ENCODE data around the gene FRMPD4. TPM values are rescaled to one million over a fixed set of nuclear protein-coding genes. Genes with fewer than 3 reads are reported as not detected.
A peak's percentile ranks its signal among the peaks of the same experiment; 100 is the strongest.

Gene FRMPD4
- polyA plus RNA-seq, 1 experiment, result 0.82 TPM

GRCh38 chrX:12349201-12349600 is 210.9 kb downstream of the FRMPD4 start:
- Histone ChIP-seq H3K4me3 (ENCODE audit: low read depth, low read length) (no peak overlapping the region), H3K27me3 (ENCODE audit: control insufficient read depth, insufficient read depth, low read length) (no peaks in the 10 kb centered on the region), H3K36me3 (ENCODE audit: control insufficient read depth, insufficient read depth, low read length) (no peaks in the 10 kb centered on the region)
- no peak for DNase-seq (ENCODE audit: low read depth)
- TF ChIP-seq CTCF (IDR thresholded peaks at IDR 0.05; ENCODE audit: insufficient read depth, low read depth, low read length), result no peak
- CTCF ChIA-PET, result no interaction called here
- POLR2A ChIA-PET, result no interaction called here

GRCh38 chrX:12352922-12353321 is 214.6 kb downstream of the FRMPD4 start:
- POLR2A ChIA-PET, result no interaction called here
- no peak for TF ChIP-seq CTCF (IDR thresholded peaks at IDR 0.05; ENCODE audit: insufficient read depth, low read depth, low read length)
- CTCF ChIA-PET, result no interaction called here
- Histone ChIP-seq H3K27me3 (ENCODE audit: control insufficient read depth, insufficient read depth, low read length) (no peaks in the 10 kb centered on the region), H3K36me3 (ENCODE audit: control insufficient read depth, insufficient read depth, low read length) (no peaks in the 10 kb centered on the region), H3K4me3 (ENCODE audit: low read depth, low read length) (no peak overlapping the region)
- DNase-seq (ENCODE audit: low read depth), result no peak

- no peak overlapping the region for H3K4me3 ChIP-seq (ENCODE audit: low read depth, low read length)
- CTCF ChIA-PET, result no interaction called here
- no peak for TF ChIP-seq CTCF (IDR thresholded peaks at IDR 0.05; ENCODE audit: insufficient read depth, low read depth, low read length)
- POLR2A ChIA-PET, result no interaction called here
- DNase-seq (ENCODE audit: low read depth), result peak; percentile 27
- no peaks in the 10 kb centered on the region for H3K27me3 ChIP-seq (ENCODE audit: control insufficient read depth, insufficient read depth, low read length)
- H3K36me3 ChIP-seq (ENCODE audit: control insufficient read depth, insufficient read depth, low read length), result no peaks in the 10 kb centered on the region
These were observed 222.1 kb downstream of the FRMPD4 start for GRCh38 chrX:12360383-12360782.

GRCh38 chrX:12360986-12361598 is 222.8 kb downstream of the FRMPD4 start:
- H3K4me3 ChIP-seq (ENCODE audit: low read depth, low read length), result no peak overlapping the region
- no peak for DNase-seq (ENCODE audit: low read depth)
- ChIA-PET CTCF (no interaction called here), POLR2A (no interaction called here)
- H3K36me3 ChIP-seq (ENCODE audit: control insufficient read depth, insufficient read depth, low read length), result no peaks in the 10 kb centered on the region
- no peaks in the 10 kb centered on the region for H3K27me3 ChIP-seq (ENCODE audit: control insufficient read depth, insufficient read depth, low read length)
- TF ChIP-seq CTCF (IDR thresholded peaks at IDR 0.05; ENCODE audit: insufficient read depth, low read depth, low read length), result no peak

- Histone ChIP-seq H3K27me3 (ENCODE audit: control insufficient read depth, insufficient read depth, low read length) (no peaks in the 10 kb centered on the region), H3K36me3 (ENCODE audit: control insufficient read depth, insufficient read depth, low read length) (no peaks in the 10 kb centered on the region), H3K4me3 (ENCODE audit: low read depth, low read length) (no peak overlapping the region)
- no peak for DNase-seq (ENCODE audit: low read depth)
- no peak for TF ChIP-seq CTCF (IDR thresholded peaks at IDR 0.05; ENCODE audit: insufficient read depth, low read depth, low read length)
- ChIA-PET POLR2A (no interaction called here), CTCF (no interaction called here)
These were observed 224.9 kb downstream of the FRMPD4 start for GRCh38 chrX:12363216-12363615.

All from BJ (cell line).